Activated T-cell treated with anti-CD3 and anti-CD28 coated beads for 48 hours (primary cell): ENCODE data around the gene TRIO.

Experiments
- DNase-seq: peaks from one replicate; pipeline ENCODE4 v3.0.0-alpha.2; 2020; ENCODE audit warnings: low read depth

The TRIO gene

GRCh38 chr5:14460844-14461398 lies 317.8 kb downstream of the TRIO start:
- no peak for DNase-seq

GRCh38 chr5:14462681-14463080 lies 319.5 kb downstream of the TRIO start:
- no peak for DNase-seq

DNA sequence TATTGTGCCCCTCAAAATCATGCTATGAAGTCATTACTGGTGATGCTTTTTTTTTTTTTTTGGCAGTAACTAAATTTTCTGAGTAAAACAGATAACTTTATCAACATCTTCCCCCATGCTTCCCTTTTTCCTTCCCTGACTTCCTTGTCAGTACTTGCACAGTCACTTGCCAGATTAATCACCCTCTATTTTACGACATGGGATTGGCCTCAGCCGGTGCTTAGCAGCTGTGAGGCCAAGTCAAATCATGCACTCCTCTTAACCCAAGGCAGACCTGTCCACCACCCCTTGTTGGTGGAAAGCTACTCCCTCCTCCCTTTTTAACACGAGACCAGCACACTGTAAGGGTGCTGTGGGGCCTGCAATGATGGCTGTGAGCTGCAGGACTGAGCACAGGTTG lies 320.5 kb downstream of the TRIO start:
- DNase-seq: no peak

GRCh38 chr5:14464096-14464495 lies 321.0 kb downstream of the TRIO start:
- DNase-seq: no peak

DNA sequence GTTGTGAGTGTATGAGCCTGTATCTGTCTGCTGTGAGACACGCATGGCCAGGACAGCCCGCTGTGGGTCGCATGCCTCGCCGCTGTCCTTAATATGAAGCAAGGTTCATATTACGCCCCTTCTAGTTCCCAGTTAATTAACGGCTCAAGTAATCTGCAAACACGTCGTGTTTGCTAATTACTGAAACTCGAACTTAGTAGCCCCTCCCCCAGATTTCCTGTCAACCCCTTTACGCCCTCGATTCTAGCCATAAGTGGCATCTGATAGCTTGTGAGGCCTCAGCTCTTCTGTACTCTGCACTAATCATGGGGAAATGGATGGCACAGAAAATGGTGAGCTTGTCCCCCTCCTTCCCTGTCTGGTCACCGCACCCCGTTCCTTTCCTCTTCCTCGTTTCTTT lies 321.5 kb downstream of the TRIO start:
- no peak for DNase-seq

GRCh38 chr5:14465116-14465515 lies 322.0 kb downstream of the TRIO start:
- no peak for DNase-seq

DNA sequence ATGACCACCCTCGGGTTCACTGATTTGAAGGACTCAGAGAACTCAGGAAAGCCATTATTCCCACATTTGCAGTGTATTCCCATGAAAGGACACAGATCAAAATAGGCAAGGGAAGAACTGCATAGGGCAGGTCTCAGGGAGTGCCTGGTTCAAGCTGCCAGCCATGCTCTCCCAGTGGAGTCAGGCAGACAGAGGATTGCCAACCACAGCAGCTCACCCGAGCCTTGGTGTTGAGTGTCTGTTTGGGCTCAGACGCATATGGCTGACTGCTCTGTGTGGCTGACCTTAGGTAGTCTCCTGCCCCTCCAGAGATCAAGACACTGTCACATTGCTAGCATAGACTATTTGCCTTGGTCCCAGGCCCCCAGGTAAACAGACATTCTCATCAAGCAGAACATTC lies 322.6 kb downstream of the TRIO start:
- no peak for DNase-seq

GRCh38 chr5:14467251-14467650 lies 324.1 kb downstream of the TRIO start:
- DNase-seq: no peak

DNA sequence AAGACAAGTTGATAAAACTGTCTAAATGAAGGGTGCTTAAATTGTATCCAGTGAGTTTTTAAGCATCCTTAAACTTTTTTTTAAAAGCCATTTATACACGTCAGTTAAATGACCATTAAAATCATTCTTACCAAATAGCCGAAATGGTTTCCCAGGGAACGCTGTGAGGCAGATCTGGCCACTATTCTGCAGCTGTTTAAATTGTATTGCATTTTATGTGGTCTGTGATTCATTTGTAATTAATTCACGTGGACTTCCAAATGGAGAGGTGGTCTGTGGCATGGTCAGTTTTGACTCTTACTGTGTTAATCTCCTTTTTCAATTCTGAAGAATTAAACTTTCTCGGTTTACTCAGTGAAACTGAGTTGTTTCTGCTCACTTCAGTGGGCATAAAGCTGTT lies 324.7 kb downstream of the TRIO start:
- no peak for DNase-seq

DNA sequence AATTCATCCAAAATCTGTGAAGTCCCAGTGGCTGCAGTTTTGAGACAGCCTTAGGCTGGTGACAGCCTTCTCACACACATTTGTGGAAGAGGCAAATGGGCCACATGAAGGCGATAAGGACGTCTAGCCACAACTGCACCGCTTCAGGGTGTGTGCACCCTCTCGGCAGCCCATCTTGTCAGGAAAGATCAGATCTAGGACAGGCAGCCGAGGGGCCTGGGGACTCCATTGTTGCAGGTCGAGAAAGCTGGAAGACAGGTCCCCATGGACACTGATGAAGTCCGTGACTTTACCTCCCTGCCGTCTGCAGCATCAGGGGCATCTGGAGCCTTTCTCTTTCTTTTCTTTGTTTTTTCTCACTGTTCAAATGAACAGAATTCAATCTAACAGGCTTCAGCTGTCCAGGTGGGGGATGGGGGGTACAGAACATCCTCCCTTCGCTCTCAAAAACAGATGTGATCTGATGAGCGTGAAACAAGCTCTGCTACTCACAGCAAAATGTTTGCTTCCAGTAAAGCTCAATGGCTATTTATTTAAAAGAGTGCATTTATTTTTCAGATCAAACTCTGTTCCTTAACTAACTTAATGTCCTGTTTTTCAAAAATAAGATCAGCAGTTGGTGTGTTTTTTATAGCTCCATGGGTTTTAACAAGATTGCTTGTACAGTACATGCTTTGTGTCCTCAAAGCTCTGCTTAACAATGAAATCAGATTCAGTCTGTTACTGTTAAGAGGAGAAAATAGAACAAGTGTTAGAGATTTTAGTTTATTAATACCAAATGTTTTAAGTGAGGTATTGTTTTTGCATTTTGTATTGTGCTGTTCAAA lies 326.6 kb downstream of the TRIO start:
- no peak for DNase-seq

DNA sequence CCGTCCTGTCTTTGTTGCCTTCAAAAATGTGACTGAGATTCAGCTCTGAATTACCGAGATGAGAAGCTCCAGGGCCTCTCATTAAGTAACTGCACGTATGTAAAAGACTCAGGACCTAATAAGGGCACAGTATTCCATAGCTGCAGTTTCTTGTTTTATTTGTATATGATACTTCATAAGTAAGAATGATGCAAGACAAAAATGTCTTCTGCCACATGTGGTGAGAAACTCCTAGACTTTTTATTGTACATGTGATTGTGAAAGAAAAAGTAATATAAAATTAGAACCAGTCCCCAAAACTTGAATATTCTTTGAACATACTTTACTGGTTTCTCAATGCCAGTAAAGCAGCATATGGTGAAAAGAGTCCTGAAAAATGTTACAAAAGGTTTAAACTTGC lies 328.4 kb downstream of the TRIO start:
- DNase-seq: no peak

GRCh38 chr5:14472986-14473567 lies 329.9 kb downstream of the TRIO start:
- DNase-seq: no peak

DNA sequence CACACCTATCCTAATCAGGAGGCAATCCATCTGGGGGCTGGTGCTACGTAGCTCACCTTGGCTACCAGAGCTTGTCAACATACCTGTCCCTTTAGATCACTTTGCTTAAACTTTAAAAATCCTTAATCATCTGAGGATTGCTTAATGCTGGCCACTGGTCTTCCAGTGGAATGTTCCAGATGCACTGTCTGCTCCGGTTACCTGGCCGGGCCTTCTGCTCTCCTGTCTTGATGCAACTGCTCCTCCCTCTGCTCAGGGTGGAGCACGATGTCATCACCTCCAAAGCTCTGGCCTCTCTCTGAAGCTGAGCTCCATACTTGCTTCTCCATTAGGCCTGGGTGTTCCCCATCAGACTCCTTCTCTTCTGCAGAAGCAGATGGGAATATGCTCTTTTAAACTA lies 331.9 kb downstream of the TRIO start:
- no peak for DNase-seq

GRCh38 chr5:14476786-14477435 lies 333.8 kb downstream of the TRIO start:
- no peak for DNase-seq

- DNase-seq: no peak
Measured at GRCh38 chr5:14479143-14479696, 336.1 kb downstream of the TRIO start.

- DNase-seq: no peak
Measured at GRCh38 chr5:14481349-14481748, 338.2 kb downstream of the TRIO start.

DNA sequence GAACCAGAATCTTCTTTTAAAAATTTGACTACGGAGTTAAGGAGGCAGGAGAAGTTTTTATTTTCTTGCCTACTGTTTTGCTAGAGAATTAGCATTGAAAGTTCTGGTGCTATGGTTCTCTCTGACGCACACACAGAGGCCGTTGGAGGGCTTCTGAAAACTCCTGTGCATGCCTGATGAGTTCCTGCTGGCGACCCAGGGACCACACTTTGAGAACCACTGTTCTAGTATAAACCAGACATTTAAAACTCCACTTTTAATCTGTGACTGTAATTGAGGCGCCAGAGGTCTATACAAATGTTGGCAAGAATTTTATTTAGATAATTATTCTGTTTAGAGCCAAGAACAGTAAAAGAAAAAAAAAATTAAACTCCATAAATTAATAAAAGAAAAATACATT lies 338.9 kb downstream of the TRIO start:
- DNase-seq: no peak

DNA sequence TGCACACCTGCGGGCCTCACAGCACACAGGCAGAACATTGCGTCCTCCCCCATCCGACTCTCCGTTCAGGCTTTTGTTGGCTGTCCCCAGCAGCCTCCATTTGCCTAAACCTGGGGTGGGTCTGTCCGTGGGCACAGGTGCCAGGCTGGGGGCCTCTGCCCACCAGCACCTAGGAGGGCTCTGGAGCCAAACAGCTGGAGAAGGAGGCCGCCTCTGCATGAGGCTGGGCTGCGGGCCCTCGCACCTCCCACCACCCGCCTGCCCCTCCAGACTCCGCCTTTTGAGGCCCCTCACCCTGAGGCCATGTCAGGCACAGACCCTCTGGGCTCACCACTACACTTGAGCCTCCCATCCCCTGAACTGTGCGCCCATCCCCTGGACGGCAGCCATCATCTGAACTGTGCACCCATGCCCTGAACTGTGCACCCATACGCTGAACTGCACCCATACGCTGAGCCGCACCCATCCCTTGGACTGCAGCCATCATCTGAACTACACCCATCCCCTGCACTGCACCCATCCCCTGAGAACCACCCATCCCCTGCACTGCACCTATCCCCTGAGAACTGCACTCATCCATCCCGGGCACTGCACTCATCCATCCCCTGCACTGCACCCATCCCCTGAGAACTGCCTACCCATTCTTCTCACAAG lies 340.5 kb downstream of the TRIO start:
- DNase-seq: no peak

GRCh38 chr5:14486486-14486885 lies 343.3 kb downstream of the TRIO start:
- DNase-seq: no peak

DNA sequence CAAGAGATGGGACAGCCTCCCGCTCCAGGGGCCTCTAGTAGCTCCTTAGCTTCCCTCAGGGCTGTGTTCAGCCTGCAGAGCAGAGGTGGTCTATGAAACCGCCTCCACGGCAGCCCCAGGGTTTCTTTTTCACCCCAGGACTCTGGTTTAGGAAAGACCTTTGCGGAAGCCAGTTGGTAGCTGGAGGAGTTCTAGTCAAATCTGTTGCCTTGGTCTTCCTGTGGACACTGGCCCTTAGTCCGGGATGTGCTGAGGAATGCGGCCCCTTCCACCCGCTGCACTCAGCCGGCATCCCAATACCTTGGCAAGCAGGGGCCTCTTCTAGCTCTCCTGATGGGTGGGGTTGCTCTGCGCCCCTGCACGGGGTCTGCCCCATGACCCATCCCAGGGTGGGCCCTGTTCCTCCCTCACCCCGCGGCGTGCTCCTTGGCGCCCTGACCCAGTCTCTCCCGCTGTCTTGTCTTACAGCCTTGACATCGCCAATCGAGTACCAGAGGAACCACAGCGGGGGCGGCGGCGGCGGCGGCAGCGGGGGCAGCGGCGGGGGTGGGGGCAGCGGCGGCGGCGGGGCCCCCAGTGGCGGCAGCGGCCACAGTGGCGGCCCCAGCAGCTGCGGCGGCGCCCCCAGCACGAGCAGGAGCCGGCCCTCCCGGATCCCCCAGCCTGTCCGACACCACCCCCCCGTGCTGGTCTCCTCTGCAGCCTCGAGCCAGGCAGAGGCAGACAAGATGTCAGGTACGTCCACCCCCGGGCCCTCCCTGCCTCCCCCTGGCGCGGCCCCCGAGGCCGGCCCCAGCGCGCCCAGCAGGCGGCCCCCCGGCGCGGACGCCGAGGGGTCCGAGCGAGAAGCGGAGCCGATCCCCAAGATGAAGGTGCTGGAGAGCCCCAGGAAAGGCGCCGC lies 344.1 kb downstream of the TRIO start:
- DNase-seq: no peak

GRCh38 chr5:14487897-14488570 lies 344.9 kb downstream of the TRIO start:
- DNase-seq: no peak
